Activated CD4-positive, alpha-beta T cell treated with anti-CD3 and anti-CD28 coated beads for 1 hour (primary cell): Measurements from ENCODE around the gene WDR4.
"Not testable (repeated sequence)": the region's sequence is repeated elsewhere in the genome, so short reads cannot be mapped to it uniquely, and the experiment has no call there.

Experiments
- DNase-seq: peaks from one replicate; pipeline ENCODE4 v3.0.0-alpha.2; 2020

WDR4 gene

GRCh38 chr21:42809577-42810475 lies 69.5 kb downstream of the WDR4 start:
- no peak for DNase-seq

DNA sequence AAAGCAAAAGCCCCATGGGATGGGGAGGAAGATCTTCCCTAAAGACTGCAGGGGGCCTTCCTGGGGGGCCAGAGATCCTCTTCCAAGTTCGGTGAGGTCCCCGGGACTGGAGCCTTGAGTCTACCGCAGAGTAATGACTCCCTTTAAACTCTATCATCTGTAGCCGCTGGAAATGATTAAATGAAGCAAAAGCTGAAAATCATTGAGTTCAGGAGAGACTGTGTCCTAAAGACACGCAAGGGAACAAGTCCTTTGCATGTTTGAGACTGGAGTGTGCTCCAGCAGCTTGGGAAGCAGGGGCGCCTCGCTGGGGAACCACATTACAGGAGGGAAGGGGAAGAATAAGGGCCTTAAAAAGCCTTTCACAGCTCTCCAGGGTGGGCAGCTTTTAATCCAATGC lies 70.2 kb downstream of the WDR4 start:
- no peak for DNase-seq

- no peak for DNase-seq
Measured at GRCh38 chr21:42807938-42808613, 71.3 kb downstream of the WDR4 start.

DNA sequence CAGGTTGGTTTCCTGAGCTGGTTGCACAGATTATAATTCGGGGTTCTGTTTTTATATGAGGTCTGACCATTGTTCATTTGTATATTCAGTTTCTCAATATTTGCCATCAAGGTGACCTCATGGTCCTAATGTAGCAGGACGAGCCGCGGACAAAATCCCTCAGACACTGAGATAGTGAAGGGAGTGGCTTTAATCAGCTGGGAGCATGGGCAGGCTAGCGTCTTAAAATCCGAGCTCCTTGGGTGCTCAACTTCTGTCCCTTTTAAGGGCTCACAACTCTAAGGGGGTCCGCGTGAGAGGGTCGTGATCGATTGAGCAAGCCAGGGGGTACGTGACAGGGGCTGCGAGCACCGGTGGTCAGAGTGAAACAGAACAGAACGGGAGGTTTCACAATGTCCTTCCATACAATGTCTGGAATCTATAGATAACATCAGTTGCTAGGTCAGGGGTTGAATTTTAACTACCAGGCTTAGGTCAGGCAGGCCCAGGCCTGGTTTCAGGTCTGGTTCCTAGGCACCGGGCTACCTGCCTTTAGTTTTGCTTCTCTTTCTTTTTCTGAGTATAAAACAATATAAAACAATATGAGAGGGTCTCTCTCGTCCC lies 71.9 kb downstream of the WDR4 start:
- not testable (repeated sequence) for DNase-seq

DNA sequence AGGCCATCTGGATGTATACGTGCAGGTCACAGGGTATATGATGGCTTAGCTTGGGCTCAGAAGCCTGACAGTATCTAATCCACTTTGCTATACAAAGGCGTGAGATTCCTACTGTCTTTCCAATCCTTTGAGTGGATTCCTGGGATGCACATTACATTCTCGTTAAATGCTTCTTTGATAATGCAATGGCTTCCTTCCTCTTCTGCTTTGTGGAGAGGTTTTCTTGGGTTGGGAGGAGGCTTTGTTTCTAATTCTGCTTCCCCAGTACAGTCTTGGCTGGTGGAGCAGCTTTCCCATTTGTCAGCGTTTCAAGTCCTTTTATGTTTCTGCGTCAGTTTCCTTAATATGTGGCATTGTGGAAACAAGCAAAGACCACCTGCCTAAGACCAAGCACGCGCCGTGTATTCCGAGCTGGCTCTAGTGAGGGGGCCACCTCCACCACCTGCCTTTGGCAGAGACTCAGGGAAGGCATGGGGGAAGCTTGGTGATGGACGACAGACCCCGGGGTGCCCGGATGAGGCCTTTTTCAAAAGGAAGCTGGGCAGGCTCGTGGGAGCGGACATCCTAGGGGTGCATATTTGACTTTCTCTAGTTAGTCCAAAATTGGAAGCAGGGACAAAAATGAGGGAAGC lies 72.7 kb downstream of the WDR4 start:
- no peak for DNase-seq

- DNase-seq, result not testable (repeated sequence)
Measured at GRCh38 chr21:42801616-42802015, 77.7 kb downstream of the WDR4 start.

DNA sequence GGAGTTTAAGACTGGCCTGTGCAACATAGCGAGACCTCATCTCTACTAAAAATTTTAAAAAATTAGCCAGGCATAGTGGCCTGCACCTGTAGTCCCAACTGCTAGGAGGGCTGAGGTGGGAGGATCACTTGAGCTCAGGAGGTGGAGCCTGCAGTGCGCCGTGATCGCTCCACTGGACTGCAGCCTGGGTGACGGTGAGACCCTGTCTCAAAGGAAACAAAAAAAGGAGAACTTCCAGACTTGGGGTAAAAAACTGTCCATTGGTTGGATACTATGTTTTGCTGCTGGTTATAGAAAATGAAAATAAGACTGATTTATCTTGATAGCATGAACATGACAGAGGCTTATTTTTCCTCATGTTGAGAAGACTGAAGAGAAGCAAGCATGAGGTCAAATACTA lies 79.4 kb downstream of the WDR4 start:
- DNase-seq, result no peak

DNA sequence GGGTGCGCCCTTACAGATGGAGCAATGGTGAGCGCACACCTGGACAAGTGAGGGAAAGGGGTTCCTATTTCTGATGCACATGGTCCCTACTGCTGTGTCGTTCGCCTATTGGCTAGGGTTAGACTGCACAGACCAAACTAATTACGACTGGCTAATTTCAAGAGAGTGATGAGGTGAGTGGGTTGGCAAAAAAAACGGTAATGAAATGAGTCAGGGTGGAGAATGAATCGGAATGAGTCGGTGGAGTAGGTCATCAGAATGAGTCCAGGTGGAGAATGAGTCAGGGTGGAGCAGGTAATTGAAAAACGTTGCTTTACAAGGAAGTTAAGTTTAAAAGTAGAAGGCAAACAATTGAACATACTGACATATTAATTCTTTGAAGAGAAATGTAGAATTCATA lies 79.8 kb downstream of the WDR4 start:
- DNase-seq, result no peak
